Measurements from ENCODE around the gene SEMA3A. TPM values are rescaled to one million over a fixed set of nuclear protein-coding genes. Genes with fewer than 3 reads are reported as not detected.
"Not testable (repeated sequence)": the region's sequence is repeated elsewhere in the genome, so short reads cannot be mapped to it uniquely, and the experiment has no call there.

The SEMA3A gene
- total RNA-seq, 1 experiment from 2014 or later = 54.7 TPM

- DNase-seq (ENCODE audit: low spot score) = not testable (repeated sequence)
These were observed 132.1 kb downstream of the SEMA3A start for GRCh38 chr7:84062489-84062901.

DNA sequence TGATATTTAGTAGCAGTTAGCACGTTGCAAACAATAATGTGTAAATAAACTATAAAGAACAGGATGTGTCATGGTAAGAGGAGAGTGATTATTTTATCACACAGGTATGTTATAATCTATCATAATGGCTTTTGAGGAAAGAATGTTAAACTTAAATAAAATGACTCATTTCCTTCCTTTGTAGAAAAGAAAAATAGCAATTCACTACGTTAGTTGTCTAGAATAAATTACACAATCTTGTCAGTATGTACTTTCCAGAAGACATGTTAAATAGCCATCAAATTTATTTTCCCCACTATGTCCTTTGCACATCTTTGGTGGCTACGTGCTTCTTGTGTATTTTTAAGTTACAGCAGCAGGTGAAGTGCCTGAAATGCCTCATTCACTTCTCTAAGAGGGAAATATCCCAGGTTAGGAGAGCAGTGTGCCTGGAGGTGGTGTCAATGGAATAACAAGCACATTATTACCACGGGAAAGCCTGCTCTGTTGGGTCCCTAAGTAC is 133.8 kb downstream of the SEMA3A start:
- peak; percentile 56 for DNase-seq (ENCODE audit: low spot score)

GRCh38 chr7:84060000-84060399 is 134.6 kb downstream of the SEMA3A start:
- DNase-seq (ENCODE audit: low spot score) = no peak

DNA sequence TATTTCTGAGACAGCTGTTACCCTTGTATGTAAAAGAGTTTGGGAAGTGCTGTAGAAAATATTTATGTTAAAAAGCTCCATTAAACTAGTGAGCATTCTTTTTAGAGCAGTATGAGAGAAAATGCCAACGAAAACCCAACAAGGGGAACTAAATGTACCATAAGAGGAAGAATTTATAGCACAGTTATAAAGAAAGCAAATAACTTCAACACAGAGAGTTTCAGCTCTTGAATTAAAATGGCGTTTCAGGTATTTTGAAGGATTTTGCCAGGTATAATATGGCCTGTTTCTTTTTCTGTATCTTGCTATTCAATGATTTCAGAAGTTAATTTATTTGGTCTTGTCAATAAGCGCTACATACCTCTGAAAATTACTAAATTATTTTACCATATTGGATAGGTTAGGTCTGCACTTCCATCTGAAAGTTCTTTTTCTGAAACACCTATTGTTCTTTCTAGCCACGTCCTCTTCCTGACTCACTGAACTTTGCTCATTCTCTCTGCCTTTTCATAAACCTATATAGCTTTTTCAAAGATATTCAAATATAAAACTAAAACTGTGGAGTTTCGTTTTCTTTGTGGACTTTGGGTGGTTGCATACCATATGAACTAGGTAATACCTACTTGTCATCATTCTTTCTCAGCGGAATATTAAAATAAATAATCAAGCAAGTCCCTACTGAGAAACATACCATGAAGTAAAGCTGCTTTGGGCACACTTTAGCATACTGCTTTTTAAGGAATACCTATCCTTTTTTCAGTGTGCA is 136.1 kb downstream of the SEMA3A start:
- DNase-seq (ENCODE audit: low spot score) = peak; percentile 51

DNA sequence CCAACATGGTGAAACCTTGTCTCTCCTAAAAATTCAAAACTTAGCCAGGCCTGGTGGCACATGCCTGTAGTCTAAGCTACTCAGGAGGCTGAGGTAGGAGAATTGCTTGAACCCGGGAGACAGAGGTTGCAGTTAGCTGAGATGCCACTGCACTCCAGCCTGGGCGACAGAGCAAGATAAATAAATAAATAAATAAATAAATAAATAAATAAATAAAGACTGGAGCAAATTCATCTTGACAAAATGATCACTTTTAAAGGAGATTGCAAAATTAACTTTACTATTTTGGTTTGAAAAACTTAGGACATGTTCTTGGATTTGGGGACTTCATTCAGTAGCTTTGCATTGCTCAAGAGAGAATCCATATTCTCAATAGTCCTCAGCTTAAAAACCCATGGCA is 137.0 kb downstream of the SEMA3A start:
- DNase-seq (ENCODE audit: low spot score) = no peak

- DNase-seq (ENCODE audit: low spot score) = no peak
These were observed 138.5 kb downstream of the SEMA3A start for GRCh38 chr7:84055904-84056605.

- DNase-seq (ENCODE audit: low spot score) = not testable (repeated sequence)
These were observed 139.4 kb downstream of the SEMA3A start for GRCh38 chr7:84055199-84055598.

GRCh38 chr7:84049071-84049836 is 145.3 kb downstream of the SEMA3A start:
- no peak for DNase-seq (ENCODE audit: low spot score)

- no peak for DNase-seq (ENCODE audit: low spot score)
These were observed 147.5 kb downstream of the SEMA3A start for GRCh38 chr7:84047085-84047484.

- DNase-seq (ENCODE audit: low spot score) = no peak
These were observed 149.8 kb downstream of the SEMA3A start for GRCh38 chr7:84044834-84045233.

DNA sequence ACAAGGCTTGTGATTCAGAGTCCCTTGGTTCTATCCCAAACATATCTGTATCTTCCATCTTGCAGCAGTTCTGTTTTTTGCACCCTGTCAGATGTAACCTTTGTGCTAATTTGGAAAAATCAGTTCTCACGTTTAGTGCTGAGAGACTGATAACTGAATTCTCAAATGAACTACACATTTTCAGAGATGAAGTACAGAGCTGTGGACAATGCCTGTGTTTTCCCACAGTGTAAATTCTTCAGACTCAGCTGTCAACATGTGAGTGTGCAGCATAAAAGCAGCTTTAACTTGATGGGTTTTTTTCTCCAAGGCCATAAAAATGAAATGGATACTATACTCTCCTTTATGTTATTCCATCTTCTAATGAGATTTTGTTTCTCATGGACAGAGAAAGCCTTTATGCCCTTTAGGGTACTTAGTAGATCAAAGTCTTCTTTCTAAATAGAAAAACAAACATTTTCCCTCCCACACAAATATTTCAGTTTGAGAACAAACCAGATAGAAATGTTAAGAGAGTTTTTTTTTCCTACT is 150.9 kb downstream of the SEMA3A start:
- DNase-seq (ENCODE audit: low spot score) = no peak

GRCh38 chr7:84042110-84042539 is 152.5 kb downstream of the SEMA3A start:
- peak; percentile 90 for DNase-seq (ENCODE audit: low spot score)

DNA sequence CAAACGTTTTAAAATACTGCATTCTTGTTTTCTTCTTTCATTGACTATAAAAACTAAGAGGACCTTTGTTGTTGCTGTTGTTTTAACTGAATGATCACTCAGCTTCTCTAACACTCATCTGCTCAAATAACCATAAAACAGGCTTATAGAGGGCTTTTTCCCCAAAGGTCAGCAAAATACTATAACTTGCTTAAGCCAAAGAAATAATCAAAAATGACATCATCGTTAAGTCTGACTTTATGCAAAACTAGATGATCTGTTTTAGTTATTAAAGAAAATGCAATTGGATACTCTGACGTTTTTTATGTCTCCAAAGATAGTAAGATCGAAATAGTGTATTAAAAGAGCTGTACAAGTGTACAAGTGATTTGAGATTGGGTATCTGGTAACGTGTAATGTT is 152.9 kb downstream of the SEMA3A start:
- DNase-seq (ENCODE audit: low spot score) = no peak

DNA sequence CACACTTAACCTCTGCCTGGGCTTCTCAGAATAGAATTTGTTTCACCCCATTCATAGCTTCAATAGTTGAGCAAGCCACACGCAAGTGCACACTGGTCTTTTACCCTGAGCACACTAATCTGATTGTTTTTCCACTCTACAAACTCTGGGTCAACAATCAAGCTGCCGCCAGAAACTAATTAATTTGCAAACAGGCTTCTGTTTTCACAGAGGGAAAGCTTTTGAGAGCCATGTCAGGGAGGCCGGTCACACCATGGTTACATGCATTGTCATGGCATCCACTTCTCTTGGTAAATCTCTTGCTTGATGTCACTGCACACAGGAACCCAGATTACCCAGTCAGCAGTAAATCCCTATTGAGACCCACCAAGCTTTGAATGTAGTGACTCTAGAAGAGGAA is 154.2 kb downstream of the SEMA3A start:
- no peak for DNase-seq (ENCODE audit: low spot score)

- no peak for DNase-seq (ENCODE audit: low spot score)
These were observed 155.2 kb downstream of the SEMA3A start for GRCh38 chr7:84039432-84039831.

DNA sequence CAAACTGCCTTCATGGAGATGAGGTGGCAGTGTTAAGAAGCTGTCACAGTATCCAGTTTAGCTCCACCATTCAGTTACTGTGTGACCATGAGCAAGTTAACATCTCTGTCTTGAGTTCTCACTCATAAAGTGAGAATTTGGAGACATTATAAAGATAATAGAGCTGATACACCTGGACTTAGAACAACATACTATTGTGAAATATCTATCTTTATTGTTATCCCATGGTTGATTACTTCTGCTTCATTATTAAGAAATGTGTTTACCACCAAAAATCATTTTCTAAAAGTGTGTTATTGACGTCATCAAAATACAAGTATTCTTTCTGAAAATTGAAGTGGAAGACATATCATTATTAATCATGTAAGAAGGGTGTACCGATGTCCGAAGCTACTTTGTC is 166.9 kb downstream of the SEMA3A start:
- DNase-seq (ENCODE audit: low spot score) = no peak

DNA sequence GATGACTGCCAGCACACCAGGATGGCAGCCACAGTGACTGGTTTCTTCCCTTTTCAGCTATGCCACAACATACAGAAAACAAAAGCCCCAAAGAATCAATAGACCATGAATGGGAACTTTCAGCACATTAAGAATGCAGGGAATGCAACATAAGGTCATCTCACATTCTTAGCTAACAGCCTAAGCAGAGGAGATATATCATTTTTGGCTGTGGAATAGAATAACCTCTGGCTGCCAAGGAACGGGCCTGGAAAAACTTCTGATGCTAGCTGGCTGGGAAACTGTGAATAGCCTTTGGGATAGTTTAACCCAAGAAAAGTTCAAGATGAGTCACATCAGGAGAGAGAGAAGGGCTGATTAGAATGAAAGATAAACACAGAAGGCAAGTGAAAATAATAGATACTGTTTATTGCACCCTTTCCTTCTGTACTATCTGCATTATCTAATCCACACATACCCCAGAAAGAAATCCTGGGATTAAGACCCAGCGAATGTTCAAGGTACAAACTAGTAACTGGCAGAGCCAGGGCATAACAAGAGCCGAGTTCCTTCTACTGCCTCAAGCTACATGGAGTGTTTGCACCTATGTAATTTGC is 169.2 kb downstream of the SEMA3A start:
- peak; percentile 88 for DNase-seq (ENCODE audit: low spot score)

GRCh38 chr7:84022684-84023308 is 171.8 kb downstream of the SEMA3A start:
- peak; percentile 9 for DNase-seq (ENCODE audit: low spot score)

- no peak for DNase-seq (ENCODE audit: low spot score)
These were observed 172.6 kb downstream of the SEMA3A start for GRCh38 chr7:84022009-84022408.

GRCh38 chr7:84021292-84021908 is 173.2 kb downstream of the SEMA3A start:
- DNase-seq (ENCODE audit: low spot score) = no peak

GRCh38 chr7:84017651-84018050 is 176.9 kb downstream of the SEMA3A start:
- no peak for DNase-seq (ENCODE audit: low spot score)

All from H4 (cell line).